ENCODE measurements around the gene GNAS.

DNA sequence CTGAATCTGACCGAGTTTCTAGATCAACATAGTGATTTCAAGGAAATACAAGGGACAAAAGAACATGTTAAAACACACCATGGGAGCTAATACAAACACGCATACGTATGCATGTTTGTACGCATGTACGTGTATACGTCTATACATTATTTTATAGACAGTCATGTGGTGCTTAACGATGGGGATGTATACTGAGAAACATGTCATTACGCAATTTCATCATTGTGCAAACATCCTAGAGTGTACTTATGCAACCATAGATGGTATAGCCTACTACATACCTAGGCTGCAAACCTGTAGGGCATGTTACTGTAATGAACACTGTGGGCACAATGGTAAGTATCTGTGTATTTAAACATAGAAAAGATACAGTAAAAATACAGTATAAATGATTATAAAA lies 103.6 kb downstream of the GNAS start:
- TF ChIP-seq HNF4A (conservative IDR thresholded peaks at IDR 0.05) (no peak), NR2F2 (IDR thresholded peaks at IDR 0.05) (no peak), SP1 (IDR thresholded peaks at IDR 0.05) (no peak), GABPA (IDR thresholded peaks at IDR 0.05 in 1 of 2, conservative IDR thresholded peaks at IDR 0.05 in 1 of 2) (no peak), EGR1 (IDR thresholded peaks at IDR 0.05; ENCODE audit: low read depth in 2 of 2) (no peak), TAF1 (conservative IDR thresholded peaks at IDR 0.05) (no peak), RAD21 (IDR thresholded peaks at IDR 0.05) (no peak), FOXA1 (IDR thresholded peaks at IDR 0.05) (no peak), JUND (IDR thresholded peaks at IDR 0.05) (no peak), YY1 (IDR thresholded peaks at IDR 0.05) (no peak)
- TF ChIP-seq, protein P1, sequence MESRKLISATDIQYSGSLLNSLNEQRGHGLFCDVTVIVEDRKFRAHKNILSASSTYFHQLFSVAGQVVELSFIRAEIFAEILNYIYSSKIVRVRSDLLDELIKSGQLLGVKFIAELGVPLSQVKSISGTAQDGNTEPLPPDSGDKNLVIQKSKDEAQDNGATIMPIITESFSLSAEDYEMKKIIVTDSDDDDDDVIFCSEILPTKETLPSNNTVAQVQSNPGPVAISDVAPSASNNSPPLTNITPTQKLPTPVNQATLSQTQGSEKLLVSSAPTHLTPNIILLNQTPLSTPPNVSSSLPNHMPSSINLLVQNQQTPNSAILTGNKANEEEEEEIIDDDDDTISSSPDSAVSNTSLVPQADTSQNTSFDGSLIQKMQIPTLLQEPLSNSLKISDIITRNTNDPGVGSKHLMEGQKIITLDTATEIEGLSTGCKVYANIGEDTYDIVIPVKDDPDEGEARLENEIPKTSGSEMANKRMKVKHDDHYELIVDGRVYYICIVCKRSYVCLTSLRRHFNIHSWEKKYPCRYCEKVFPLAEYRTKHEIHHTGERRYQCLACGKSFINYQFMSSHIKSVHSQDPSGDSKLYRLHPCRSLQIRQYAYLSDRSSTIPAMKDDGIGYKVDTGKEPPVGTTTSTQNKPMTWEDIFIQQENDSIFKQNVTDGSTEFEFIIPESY (IDR thresholded peaks at IDR 0.05) = no peak
- TF ChIP-seq, protein P2, sequence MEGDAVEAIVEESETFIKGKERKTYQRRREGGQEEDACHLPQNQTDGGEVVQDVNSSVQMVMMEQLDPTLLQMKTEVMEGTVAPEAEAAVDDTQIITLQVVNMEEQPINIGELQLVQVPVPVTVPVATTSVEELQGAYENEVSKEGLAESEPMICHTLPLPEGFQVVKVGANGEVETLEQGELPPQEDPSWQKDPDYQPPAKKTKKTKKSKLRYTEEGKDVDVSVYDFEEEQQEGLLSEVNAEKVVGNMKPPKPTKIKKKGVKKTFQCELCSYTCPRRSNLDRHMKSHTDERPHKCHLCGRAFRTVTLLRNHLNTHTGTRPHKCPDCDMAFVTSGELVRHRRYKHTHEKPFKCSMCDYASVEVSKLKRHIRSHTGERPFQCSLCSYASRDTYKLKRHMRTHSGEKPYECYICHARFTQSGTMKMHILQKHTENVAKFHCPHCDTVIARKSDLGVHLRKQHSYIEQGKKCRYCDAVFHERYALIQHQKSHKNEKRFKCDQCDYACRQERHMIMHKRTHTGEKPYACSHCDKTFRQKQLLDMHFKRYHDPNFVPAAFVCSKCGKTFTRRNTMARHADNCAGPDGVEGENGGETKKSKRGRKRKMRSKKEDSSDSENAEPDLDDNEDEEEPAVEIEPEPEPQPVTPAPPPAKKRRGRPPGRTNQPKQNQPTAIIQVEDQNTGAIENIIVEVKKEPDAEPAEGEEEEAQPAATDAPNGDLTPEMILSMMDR (IDR thresholded peaks at IDR 0.05; ENCODE audit: low read depth, low read length, missing input control) = no peak
- TF ChIP-seq, protein P3, sequence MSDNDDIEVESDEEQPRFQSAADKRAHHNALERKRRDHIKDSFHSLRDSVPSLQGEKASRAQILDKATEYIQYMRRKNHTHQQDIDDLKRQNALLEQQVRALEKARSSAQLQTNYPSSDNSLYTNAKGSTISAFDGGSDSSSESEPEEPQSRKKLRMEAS (IDR thresholded peaks at IDR 0.05) = no peak
- TF ChIP-seq, protein P4, sequence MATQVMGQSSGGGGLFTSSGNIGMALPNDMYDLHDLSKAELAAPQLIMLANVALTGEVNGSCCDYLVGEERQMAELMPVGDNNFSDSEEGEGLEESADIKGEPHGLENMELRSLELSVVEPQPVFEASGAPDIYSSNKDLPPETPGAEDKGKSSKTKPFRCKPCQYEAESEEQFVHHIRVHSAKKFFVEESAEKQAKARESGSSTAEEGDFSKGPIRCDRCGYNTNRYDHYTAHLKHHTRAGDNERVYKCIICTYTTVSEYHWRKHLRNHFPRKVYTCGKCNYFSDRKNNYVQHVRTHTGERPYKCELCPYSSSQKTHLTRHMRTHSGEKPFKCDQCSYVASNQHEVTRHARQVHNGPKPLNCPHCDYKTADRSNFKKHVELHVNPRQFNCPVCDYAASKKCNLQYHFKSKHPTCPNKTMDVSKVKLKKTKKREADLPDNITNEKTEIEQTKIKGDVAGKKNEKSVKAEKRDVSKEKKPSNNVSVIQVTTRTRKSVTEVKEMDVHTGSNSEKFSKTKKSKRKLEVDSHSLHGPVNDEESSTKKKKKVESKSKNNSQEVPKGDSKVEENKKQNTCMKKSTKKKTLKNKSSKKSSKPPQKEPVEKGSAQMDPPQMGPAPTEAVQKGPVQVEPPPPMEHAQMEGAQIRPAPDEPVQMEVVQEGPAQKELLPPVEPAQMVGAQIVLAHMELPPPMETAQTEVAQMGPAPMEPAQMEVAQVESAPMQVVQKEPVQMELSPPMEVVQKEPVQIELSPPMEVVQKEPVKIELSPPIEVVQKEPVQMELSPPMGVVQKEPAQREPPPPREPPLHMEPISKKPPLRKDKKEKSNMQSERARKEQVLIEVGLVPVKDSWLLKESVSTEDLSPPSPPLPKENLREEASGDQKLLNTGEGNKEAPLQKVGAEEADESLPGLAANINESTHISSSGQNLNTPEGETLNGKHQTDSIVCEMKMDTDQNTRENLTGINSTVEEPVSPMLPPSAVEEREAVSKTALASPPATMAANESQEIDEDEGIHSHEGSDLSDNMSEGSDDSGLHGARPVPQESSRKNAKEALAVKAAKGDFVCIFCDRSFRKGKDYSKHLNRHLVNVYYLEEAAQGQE (IDR thresholded peaks at IDR 0.05) = no peak

All from liver (tissue), 3 donors.